ENCODE data around the gene PALLD. TPM values are rescaled to one million over a fixed set of nuclear protein-coding genes. Genes with fewer than 3 reads are reported as not detected.

The PALLD gene
- total RNA-seq, 1 experiment from 2014 or later, result 18.3 TPM

DNA sequence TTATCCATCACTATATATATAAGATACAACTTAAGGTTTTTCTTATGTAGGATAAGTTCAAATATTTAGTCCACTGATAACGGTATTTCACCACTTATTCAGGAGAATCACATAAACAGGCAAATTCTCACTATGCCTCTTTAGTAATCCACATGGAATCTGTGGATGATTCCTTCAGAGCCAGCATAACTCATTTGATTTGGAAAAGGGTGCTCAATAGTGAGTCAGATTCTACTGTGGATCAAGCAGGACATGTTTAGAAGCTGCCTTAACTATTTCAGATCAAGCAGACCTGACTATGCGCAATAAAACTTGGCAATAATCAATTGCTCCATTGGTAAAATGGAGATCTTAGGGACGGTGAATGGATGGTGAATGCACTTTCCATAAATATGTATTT, 329.1 kb downstream of the PALLD start:
- no peak for DNase-seq
- Histone ChIP-seq H2BK20ac (ENCODE audit: low read depth, low read length, poor library complexity, severe bottlenecking) (no peak overlapping the region), H2BK15ac (ENCODE audit: low read depth, low read length) (no peak overlapping the region), H2BK120ac (ENCODE audit: low read depth, low read length, poor library complexity, severe bottlenecking) (no peak overlapping the region), H2BK5ac (ENCODE audit: insufficient read length, low read length) (no peak overlapping the region), H2AFZ (ENCODE audit: low read length) (no peak overlapping the region), H4K91ac (ENCODE audit: insufficient read length, low read depth, low read length) (no peak overlapping the region), H3K18ac (ENCODE audit: insufficient read length, low read depth, low read length) (no peak overlapping the region), H4K5ac (ENCODE audit: insufficient read length, low read depth, low read length) (no peak overlapping the region), H3K4ac (ENCODE audit: low read depth, low read length) (no peak overlapping the region), H3K79me2 (ENCODE audit: insufficient read depth, low read length) (no peaks in the 10 kb centered on the region), H3K23me2 (ENCODE audit: insufficient read length, low read depth, low read length, poor library complexity, severe bottlenecking) (no peaks in the 10 kb centered on the region), H3K27ac (ENCODE audit: insufficient read length, low read depth, low read length) (no peak overlapping the region), H3K4me1 (ENCODE audit: insufficient read depth, low read length) (no peaks in the 10 kb centered on the region), H3K9ac (ENCODE audit: extremely low read depth, insufficient read length, low read length) (no peak overlapping the region), H3T11ph (ENCODE audit: low read length) (no peak overlapping the region), H3K79me1 (ENCODE audit: insufficient read depth, low read depth, low read length, poor library complexity, severe bottlenecking) (no peaks in the 10 kb centered on the region), H4K20me1 (ENCODE audit: control insufficient read depth, insufficient read depth, insufficient read length) (no peaks in the 10 kb centered on the region), H3K4me2 (ENCODE audit: insufficient read depth, insufficient read length, low read length) (no peak overlapping the region), H2BK12ac (ENCODE audit: insufficient read length, low read depth, low read length) (no peak overlapping the region), H3K27me3 (ENCODE audit: insufficient read depth, low read length) (peaks cover 4% of the 10 kb centered on the region; the same call in 1 of the 2 replicates), H2AK5ac (ENCODE audit: insufficient read length, low read length) (no peak overlapping the region), H3K56ac (ENCODE audit: insufficient read length, low read depth, low read length) (no peak overlapping the region), H3K9me3 (ENCODE audit: control insufficient read depth, low read depth, low read length) (no peaks in the 10 kb centered on the region), H3K14ac (ENCODE audit: insufficient read depth, low read length) (no peak overlapping the region), H4K8ac (replicated peaks; ENCODE audit: insufficient read length, low read depth, low read length) (no peak overlapping the region), H3K23ac (ENCODE audit: insufficient read length, low read depth, low read length) (no peak overlapping the region)
- Mint-ChIP-seq H3K4me1 (peaks cover 18 to 27% of the 10 kb centered on the region in 2 experiments), H3K36me3 (ENCODE audit: insufficient read depth in 1 of 3, low read depth in 3 of 3) (no peaks in the 10 kb centered on the region), H3K4me3 (no peak overlapping the region), H3K9me3 (no peaks in the 10 kb centered on the region; a peak in 1 of 5 replicates), H3K27me3 (ENCODE audit: low read depth) (peaks cover 18% of the 10 kb centered on the region), H3K27ac (no peak overlapping the region)
- TF ChIP-seq, protein P1, sequence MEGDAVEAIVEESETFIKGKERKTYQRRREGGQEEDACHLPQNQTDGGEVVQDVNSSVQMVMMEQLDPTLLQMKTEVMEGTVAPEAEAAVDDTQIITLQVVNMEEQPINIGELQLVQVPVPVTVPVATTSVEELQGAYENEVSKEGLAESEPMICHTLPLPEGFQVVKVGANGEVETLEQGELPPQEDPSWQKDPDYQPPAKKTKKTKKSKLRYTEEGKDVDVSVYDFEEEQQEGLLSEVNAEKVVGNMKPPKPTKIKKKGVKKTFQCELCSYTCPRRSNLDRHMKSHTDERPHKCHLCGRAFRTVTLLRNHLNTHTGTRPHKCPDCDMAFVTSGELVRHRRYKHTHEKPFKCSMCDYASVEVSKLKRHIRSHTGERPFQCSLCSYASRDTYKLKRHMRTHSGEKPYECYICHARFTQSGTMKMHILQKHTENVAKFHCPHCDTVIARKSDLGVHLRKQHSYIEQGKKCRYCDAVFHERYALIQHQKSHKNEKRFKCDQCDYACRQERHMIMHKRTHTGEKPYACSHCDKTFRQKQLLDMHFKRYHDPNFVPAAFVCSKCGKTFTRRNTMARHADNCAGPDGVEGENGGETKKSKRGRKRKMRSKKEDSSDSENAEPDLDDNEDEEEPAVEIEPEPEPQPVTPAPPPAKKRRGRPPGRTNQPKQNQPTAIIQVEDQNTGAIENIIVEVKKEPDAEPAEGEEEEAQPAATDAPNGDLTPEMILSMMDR (conservative IDR thresholded peaks at IDR 0.05), result no peak
- WGBS (ENCODE audit: extremely low coverage, insufficient read length, low lambda C conversion rate), result no CpG with 5 or more reads among the region's 3 CpGs

Measured in H9 (cell line).